ENCODE measurements around the gene TRIM28.
A peak's percentile ranks its signal among the peaks of the same experiment; 100 is the strongest.

TRIM28 gene

GRCh38 chr19:58581227-58582141 is 37.6 kb downstream of the TRIM28 start:
- Histone ChIP-seq H3K4me3 (ENCODE audit: low read length in 2 of 2) (no peak overlapping the region), H2BK12ac (ENCODE audit: low read length) (peak overlapping the region; percentile 94), H3K4me2 (ENCODE audit: insufficient read depth, low read length, poor library complexity, severe bottlenecking) (no peak overlapping the region), H2BK120ac (ENCODE audit: low read depth, low read length) (peak overlapping the region; percentile 91), H3K14ac (ENCODE audit: low read length) (peak overlapping the region; percentile 97), H3K4me1 (ENCODE audit: control insufficient read depth in 2 of 2, insufficient read depth in 1 of 2, low read depth in 1 of 2, low read length in 2 of 2) (peaks cover 0 to 2% of the 10 kb centered on the region in 2 donors), H3K9ac (ENCODE audit: low read depth, low read length, poor library complexity) (peak overlapping the region; percentile 60), H3K4ac (ENCODE audit: low read length) (peak overlapping the region; percentile 53), H2BK5ac (ENCODE audit: low read length) (peak overlapping the region; percentile 90), H3K23ac (ENCODE audit: low read depth, low read length, poor library complexity) (no peak overlapping the region), H3K27ac (replicated peaks; ENCODE audit: low read length) (no peak overlapping the region), H2AFZ (ENCODE audit: low read length) (no peak overlapping the region), H4K91ac (ENCODE audit: low read depth, low read length, poor library complexity) (no peak overlapping the region), H2AK5ac (ENCODE audit: low read depth, low read length) (peak overlapping the region; percentile 53), H3K9me3 (replicated peaks in 1 of 2; ENCODE audit: control insufficient read depth in 2 of 2, insufficient read depth in 1 of 2, low read depth in 1 of 2, low read length in 2 of 2) (peaks cover 0 to 5% of the 10 kb centered on the region in 2 donors), H2BK15ac (ENCODE audit: low read length) (peak overlapping the region; percentile 85), H3K36me3 (replicated peaks in 1 of 2; ENCODE audit: control insufficient read depth in 2 of 2, insufficient read depth in 2 of 2, low read length in 2 of 2) (peaks cover 26 to 71% of the 10 kb centered on the region in 2 donors), H3K79me1 (ENCODE audit: low read depth, low read length) (peaks cover 19% of the 10 kb centered on the region), H4K8ac (ENCODE audit: low read depth, low read length) (peak overlapping the region; percentile 3), H3K18ac (ENCODE audit: low read length) (peak overlapping the region; percentile 65), H3K27me3 (ENCODE audit: control insufficient read depth in 3 of 3, insufficient read depth in 3 of 3, low read depth in 1 of 3, low read length in 3 of 3) (no peaks in the 10 kb centered on the region)
- no CpG with 5 or more reads among the region's 62 CpGs for whole genome bisulfite sequencing, 2 donors (ENCODE audit: extremely low coverage in 2 of 2, insufficient read length in 2 of 2, insufficient replicate concordance in 1 of 2)
- DNase-seq (ENCODE audit: low spot score): peak; percentile 76

GRCh38 chr19:58582985-58583384 is 39.1 kb downstream of the TRIM28 start:
- no peak for DNase-seq (ENCODE audit: low spot score)
- Histone ChIP-seq H2BK120ac (ENCODE audit: low read depth, low read length) (peak overlapping the region; percentile 72), H3K9me3 (replicated peaks in 1 of 2; ENCODE audit: control insufficient read depth in 2 of 2, insufficient read depth in 1 of 2, low read depth in 1 of 2, low read length in 2 of 2) (peaks cover 0 to 5% of the 10 kb centered on the region in 2 donors), H3K23ac (ENCODE audit: low read depth, low read length, poor library complexity) (no peak overlapping the region), H3K27me3 (ENCODE audit: control insufficient read depth in 3 of 3, insufficient read depth in 3 of 3, low read depth in 1 of 3, low read length in 3 of 3) (no peaks in the 10 kb centered on the region), H2BK12ac (ENCODE audit: low read length) (no peak overlapping the region), H4K91ac (ENCODE audit: low read depth, low read length, poor library complexity) (no peak overlapping the region), H3K14ac (ENCODE audit: low read length) (no peak overlapping the region), H3K4me2 (ENCODE audit: insufficient read depth, low read length, poor library complexity, severe bottlenecking) (no peak overlapping the region), H3K36me3 (replicated peaks in 1 of 2; ENCODE audit: control insufficient read depth in 2 of 2, insufficient read depth in 2 of 2, low read length in 2 of 2) (peaks cover 26 to 62% of the 10 kb centered on the region in 2 donors), H3K27ac (replicated peaks; ENCODE audit: low read length) (no peak overlapping the region), H3K4ac (ENCODE audit: low read length) (no peak overlapping the region), H2BK15ac (ENCODE audit: low read length) (peak overlapping the region; percentile 37), H2AK5ac (ENCODE audit: low read depth, low read length) (no peak overlapping the region), H2AFZ (ENCODE audit: low read length) (no peak overlapping the region), H3K18ac (ENCODE audit: low read length) (no peak overlapping the region), H3K9ac (ENCODE audit: low read depth, low read length, poor library complexity) (no peak overlapping the region), H2BK5ac (ENCODE audit: low read length) (no peak overlapping the region), H3K4me1 (ENCODE audit: control insufficient read depth in 2 of 2, insufficient read depth in 1 of 2, low read depth in 1 of 2, low read length in 2 of 2) (peaks cover 0 to 2% of the 10 kb centered on the region in 2 donors), H4K8ac (ENCODE audit: low read depth, low read length) (no peak overlapping the region), H3K79me1 (ENCODE audit: low read depth, low read length) (peaks cover 16% of the 10 kb centered on the region), H3K4me3 (ENCODE audit: low read length in 2 of 2) (no peak overlapping the region)
- no CpG with 5 or more reads among the region's 6 CpGs for WGBS, 2 donors (ENCODE audit: extremely low coverage in 2 of 2, insufficient read length in 2 of 2, insufficient replicate concordance in 1 of 2)

GRCh38 chr19:58584498-58585441 is 40.9 kb downstream of the TRIM28 start:
- DNase-seq (ENCODE audit: low spot score): no peak
- Histone ChIP-seq H3K9ac (ENCODE audit: low read depth, low read length, poor library complexity) (no peak overlapping the region), H3K27ac (replicated peaks; ENCODE audit: low read length) (no peak overlapping the region), H2BK120ac (ENCODE audit: low read depth, low read length) (no peak overlapping the region), H3K9me3 (replicated peaks in 1 of 2; ENCODE audit: control insufficient read depth in 2 of 2, insufficient read depth in 1 of 2, low read depth in 1 of 2, low read length in 2 of 2) (peaks cover 0 to 5% of the 10 kb centered on the region in 2 donors), H3K79me1 (ENCODE audit: low read depth, low read length) (peaks cover 13% of the 10 kb centered on the region), H4K91ac (ENCODE audit: low read depth, low read length, poor library complexity) (no peak overlapping the region), H3K18ac (ENCODE audit: low read length) (no peak overlapping the region), H3K4me3 (ENCODE audit: low read length in 2 of 2) (no peak overlapping the region), H3K4me1 (ENCODE audit: control insufficient read depth in 2 of 2, insufficient read depth in 1 of 2, low read depth in 1 of 2, low read length in 2 of 2) (peaks cover 0 to 2% of the 10 kb centered on the region in 2 donors), H3K14ac (ENCODE audit: low read length) (no peak overlapping the region), H3K4me2 (ENCODE audit: insufficient read depth, low read length, poor library complexity, severe bottlenecking) (no peak overlapping the region), H2BK5ac (ENCODE audit: low read length) (no peak overlapping the region), H4K8ac (ENCODE audit: low read depth, low read length) (no peak overlapping the region), H2BK12ac (ENCODE audit: low read length) (no peak overlapping the region), H3K27me3 (ENCODE audit: control insufficient read depth in 3 of 3, insufficient read depth in 3 of 3, low read depth in 1 of 3, low read length in 3 of 3) (no peaks in the 10 kb centered on the region), H2AFZ (ENCODE audit: low read length) (no peak overlapping the region), H2AK5ac (ENCODE audit: low read depth, low read length) (no peak overlapping the region), H3K23ac (ENCODE audit: low read depth, low read length, poor library complexity) (no peak overlapping the region), H3K4ac (ENCODE audit: low read length) (no peak overlapping the region), H2BK15ac (ENCODE audit: low read length) (no peak overlapping the region), H3K36me3 (replicated peaks in 1 of 2; ENCODE audit: control insufficient read depth in 2 of 2, insufficient read depth in 2 of 2, low read length in 2 of 2) (peaks cover 26 to 49% of the 10 kb centered on the region in 2 donors)
- WGBS, 2 donors (ENCODE audit: extremely low coverage in 2 of 2, insufficient read length in 2 of 2, insufficient replicate concordance in 1 of 2): no CpG with 5 or more reads among the region's 9 CpGs
